ENCODE measurements around the gene MLF2. TPM values are rescaled to one million over a fixed set of nuclear protein-coding genes. Genes with fewer than 3 reads are reported as not detected.
"Not testable (repeated sequence)": the region's sequence is repeated elsewhere in the genome, so short reads cannot be mapped to it uniquely, and the experiment has no call there.

The MLF2 gene
- total RNA-seq, 1 donor from 2014 or later: 186 TPM

- no peak for DNase-seq (ENCODE audit: extremely low read depth, low read depth, low spot score)
Measured at GRCh38 chr12:6736754-6737153, 16.2 kb downstream of the MLF2 start.

- no peak for DNase-seq (ENCODE audit: extremely low read depth, low read depth, low spot score)
Measured at GRCh38 chr12:6735448-6736191, 17.3 kb downstream of the MLF2 start.

GRCh38 chr12:6734506-6735387 is 18.2 kb downstream of the MLF2 start:
- DNase-seq (ENCODE audit: extremely low read depth, low read depth, low spot score): no peak

GRCh38 chr12:6730169-6730568 is 22.8 kb downstream of the MLF2 start:
- no peak for DNase-seq (ENCODE audit: extremely low read depth, low read depth, low spot score)

DNA sequence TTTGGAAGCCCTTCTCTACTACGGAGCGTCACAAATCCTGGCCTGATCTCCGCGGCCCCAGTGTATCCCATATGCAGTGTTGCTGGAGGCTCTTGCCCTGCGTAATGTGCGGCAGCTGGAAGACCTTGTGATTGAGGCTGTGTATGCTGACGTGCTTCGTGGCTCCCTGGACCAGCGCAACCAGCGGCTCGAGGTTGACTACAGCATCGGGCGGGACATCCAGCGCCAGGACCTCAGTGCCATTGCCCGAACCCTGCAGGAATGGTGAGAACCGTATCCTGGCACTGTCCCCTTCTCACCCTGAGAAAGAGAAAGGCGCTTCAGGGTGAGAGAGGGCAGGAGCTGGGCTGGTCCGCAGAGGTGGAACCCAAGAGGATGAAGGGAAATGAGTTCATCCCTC is 23.8 kb downstream of the MLF2 start:
- DNase-seq (ENCODE audit: extremely low read depth, low read depth, low spot score): no peak

GRCh38 chr12:6725350-6725749 is 27.6 kb downstream of the MLF2 start:
- no peak for DNase-seq (ENCODE audit: extremely low read depth, low read depth, low spot score)

DNA sequence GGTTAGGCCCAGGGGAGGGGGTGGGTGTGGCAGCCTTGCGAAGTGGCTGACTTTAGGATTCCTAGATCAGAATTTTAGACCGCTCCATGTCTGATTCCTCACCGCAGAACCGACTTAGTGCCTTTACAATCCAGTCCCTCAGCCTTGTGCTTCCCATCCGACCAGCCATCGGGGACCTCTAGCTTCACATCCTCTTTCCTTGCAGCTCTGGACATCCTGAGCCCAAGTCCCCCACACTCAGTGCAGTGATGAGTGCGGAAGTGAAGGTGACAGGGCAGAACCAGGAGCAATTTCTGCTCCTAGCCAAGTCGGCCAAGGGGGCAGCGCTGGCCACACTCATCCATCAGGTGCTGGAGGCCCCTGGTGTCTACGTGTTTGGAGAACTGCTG is 28.5 kb downstream of the MLF2 start:
- DNase-seq (ENCODE audit: extremely low read depth, low read depth, low spot score): no peak

GRCh38 chr12:6723607-6724408 is 29.1 kb downstream of the MLF2 start, which contains the start of gene COPS7A:
Gene COPS7A (plus strand): TSS chr12:6724046. CDS start chr12:6724657, 611 bp downstream.
- peak; percentile 89 for DNase-seq (ENCODE audit: extremely low read depth, low read depth, low spot score)

GRCh38 chr12:6722863-6723262 is 30.1 kb downstream of the MLF2 start:
- DNase-seq (ENCODE audit: extremely low read depth, low read depth, low spot score): no peak

DNA sequence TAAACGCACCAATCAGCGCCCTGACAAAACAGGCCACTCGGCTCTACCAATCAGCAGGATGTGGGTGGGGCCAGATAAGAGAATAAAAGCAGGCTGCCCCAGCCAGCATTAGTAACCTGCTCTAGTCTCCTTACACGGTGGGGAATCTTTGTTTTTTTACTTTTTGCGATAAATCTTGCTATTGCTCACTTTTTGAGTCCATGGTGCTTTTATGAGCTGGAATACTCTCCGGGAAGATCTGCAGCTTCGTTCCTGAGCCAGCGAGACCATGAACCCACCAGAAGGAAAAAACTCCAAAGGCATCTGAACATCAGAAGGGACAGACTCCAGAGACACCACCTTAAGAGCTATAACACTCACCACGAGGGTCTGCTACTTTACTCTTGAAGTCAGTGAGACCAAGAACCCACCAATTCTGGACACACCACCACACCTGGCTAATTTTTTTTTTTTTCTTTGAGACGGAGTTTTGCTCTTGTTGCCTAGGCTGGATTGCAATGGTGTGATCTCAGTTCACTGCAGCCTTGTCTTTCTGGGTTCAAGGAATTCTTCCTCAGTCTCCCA is 36.0 kb downstream of the MLF2 start:
- DNase-seq (ENCODE audit: extremely low read depth, low read depth, low spot score): no peak

- not testable (repeated sequence) for DNase-seq (ENCODE audit: extremely low read depth, low read depth, low spot score)
Measured at GRCh38 chr12:6716031-6716873, 36.7 kb downstream of the MLF2 start.

GRCh38 chr12:6708960-6709394 is 44.0 kb downstream of the MLF2 start:
- no peak for DNase-seq (ENCODE audit: extremely low read depth, low read depth, low spot score)

DNA sequence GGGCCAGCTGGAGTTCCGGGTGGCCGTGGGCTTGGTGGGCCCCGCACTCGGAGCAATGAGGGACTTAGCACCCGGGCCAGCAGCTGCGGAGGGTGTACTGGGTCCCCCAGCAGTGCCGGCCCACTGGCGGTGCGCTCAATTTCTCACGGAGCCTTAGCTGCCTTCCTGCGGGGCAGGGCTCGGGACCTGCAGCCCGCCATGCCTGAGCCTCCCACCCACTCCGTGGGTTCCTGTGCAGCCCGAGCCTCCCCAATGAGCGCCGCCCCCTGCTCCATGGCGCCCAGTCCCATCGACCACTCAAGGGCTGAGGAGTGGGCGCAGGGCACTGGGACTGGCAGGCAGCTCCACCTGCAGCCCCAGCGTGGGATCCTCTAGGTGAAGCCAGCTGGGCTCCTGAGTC is 44.6 kb downstream of the MLF2 start:
- not testable (repeated sequence) for DNase-seq (ENCODE audit: extremely low read depth, low read depth, low spot score)

- DNase-seq (ENCODE audit: extremely low read depth, low read depth, low spot score): no peak
Measured at GRCh38 chr12:6703631-6704030, 49.3 kb downstream of the MLF2 start.

DNA sequence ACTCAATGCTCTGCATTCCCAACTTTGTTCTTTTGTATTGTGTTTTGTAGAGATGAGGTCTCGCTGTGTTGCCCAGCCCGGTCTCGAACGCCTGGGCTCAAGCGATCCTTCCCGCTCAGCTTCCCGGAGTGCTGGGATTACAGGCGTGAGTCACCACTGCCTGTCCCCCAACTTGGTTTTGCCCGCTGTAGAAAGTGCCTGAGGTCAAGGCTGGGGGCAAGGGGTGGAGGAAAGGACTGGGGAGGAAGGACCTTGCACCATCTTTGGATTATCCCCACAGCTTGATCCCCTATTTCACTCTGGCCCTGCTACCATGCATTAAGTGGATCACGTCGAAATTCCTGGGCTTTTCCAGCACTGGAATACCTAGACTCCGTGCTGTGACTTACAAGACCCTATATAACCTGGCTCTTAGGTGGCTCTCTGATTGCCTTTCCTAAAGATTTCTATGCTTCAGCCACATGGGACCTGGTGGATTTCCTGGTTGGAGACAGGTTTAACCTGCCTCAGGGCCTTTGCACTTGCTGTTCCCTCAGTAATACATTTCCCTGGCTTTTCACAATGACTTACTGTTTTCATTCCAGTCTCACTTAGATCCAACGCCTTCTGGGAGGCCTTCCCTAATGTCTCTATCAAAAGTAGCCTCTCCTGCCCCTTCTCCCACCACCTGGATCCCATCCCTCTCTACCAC is 51.7 kb downstream of the MLF2 start:
- DNase-seq (ENCODE audit: extremely low read depth, low read depth, low spot score): no peak

GRCh38 chr12:6700646-6701051 is 52.3 kb downstream of the MLF2 start, which contains the start of gene PIANP:
Gene PIANP (minus strand): TSS chr12:6700815. CDS start chr12:6698061, 2,754 bp downstream.
- no peak for DNase-seq (ENCODE audit: extremely low read depth, low read depth, low spot score)

DNA sequence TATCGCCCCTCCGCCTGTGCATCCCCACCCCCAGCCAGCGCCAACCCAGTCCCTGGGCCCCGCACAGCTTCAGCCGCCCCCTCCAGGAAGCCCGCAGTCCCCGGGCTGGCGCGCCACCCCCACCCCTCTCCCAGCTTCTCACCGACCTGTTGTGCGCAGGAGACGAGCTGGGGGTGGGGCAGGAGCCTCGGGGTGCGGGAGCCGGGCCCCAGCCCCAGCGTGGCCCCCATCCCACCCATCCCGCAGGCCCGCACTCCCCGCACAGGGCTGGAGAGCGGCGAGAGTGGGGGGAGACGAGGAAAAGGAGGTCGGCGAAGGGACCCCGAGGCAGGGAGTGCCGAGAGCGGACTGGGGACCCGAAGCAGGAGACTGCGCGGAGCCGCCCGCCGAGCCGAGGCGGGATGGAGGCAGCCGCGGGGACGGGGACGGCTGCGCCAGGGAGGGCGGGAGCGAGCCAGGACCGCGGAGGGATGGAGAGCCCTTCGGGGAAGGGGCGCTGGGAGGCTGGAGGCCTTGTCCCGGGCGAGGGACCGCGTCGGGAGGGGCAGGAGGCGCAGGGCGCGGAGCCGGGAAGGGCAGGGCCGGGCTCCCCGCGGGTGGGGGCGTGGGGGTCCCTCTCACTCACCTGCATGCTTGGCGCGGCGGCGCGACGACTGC is 52.8 kb downstream of the MLF2 start:
- DNase-seq (ENCODE audit: extremely low read depth, low read depth, low spot score): no peak

- DNase-seq (ENCODE audit: extremely low read depth, low read depth, low spot score): no peak
Measured at GRCh38 chr12:6699259-6699988, 53.5 kb downstream of the MLF2 start.

All from glomerular endothelial cell (primary cell).